NAMALWA (cell line): ENCODE data around the gene TKTL2.
"Not testable (repeated sequence)": the region's sequence is repeated elsewhere in the genome, so short reads cannot be mapped to it uniquely, and the experiment has no call there.

ENCODE experiments used
- DNase-seq: peaks from one replicate; pipeline ENCODE4 v3.0.0-alpha.2; 2015; ENCODE audit warnings: low spot score

TKTL2 gene

DNA sequence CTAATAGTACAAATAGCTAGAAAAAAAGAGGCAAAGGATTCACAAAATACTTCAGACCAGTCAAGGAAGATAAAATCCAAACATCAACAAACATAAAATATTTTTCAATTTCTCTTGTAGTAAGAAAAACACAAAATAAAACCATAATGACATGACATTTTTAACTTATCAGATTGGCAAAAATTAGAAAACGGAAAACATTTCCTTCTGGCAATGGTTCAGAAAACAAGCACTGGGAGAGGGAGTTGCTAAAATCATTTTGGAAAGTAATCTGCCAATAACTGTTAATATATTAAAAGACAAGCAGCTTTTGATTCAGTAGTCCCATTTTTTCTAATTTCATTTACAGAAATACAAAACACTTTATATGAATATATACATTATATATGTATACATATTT, 26.1 kb downstream of the TKTL2 start:
- no peak for DNase-seq

DNA sequence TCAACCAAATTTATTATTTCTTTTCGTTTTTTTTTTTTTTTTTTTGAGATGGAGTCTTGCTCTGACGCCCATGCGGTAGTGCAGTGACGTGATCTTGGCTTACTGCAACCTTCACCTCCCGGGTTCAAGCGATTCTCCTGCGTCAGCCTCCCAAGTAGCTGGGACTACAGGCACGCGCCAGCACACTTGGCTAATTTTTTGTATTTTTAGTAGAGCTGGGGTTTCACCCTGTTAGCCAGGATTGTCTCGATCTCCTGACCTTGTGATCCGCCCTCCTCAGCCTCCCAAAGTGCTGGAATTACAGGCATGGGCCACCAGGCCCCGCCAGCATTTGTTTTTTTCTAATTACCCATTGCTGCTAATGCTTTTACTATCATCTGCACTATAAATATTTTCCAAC, 26.5 kb downstream of the TKTL2 start:
- not testable (repeated sequence) for DNase-seq

DNA sequence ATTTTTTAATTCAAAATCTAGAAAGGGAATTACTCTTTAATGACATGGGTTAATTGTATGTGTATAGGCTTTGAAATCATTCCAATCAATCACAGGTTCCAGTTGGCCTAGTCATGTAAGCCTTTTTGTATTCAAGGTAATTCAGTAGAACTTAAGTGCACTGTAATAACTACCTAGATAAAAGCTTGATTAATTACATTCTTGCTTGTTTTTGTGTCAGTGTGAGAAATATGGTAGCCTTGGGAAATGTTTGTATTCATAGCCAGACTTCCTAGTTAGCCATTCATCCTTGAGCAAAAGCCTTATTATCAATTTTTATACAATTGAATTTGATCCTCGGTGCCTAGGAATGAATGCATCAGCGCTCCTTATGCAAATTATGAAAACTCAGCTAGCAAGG, 33.5 kb downstream of the TKTL2 start:
- no peak for DNase-seq
